ENCODE results near the gene NAALADL2.
"Not testable (repeated sequence)": the region's sequence is repeated elsewhere in the genome, so short reads cannot be mapped to it uniquely, and the experiment has no call there.

Gene NAALADL2

DNA sequence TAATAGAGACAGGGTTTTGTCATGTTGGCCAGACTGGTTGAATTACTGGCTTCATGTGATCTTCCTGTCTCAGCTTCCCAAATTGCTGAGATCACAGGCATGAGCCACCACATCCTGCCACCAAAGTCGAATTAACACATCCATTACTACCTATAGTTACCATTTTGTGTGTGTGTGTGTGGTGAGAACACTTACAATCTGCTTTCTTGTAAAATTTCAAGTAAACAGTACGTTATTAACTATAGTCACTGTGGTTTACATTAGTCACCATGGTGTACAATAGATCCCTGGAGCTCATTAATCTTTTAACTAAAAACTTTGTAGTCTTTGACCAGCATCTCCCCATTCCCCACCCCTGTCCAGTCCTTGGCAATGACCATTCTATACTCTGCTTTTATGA, 270.0 kb downstream of the NAALADL2 start:
- DNase-seq (ENCODE audit: low read depth in 3 of 3, low spot score in 1 of 3): no peak

DNA sequence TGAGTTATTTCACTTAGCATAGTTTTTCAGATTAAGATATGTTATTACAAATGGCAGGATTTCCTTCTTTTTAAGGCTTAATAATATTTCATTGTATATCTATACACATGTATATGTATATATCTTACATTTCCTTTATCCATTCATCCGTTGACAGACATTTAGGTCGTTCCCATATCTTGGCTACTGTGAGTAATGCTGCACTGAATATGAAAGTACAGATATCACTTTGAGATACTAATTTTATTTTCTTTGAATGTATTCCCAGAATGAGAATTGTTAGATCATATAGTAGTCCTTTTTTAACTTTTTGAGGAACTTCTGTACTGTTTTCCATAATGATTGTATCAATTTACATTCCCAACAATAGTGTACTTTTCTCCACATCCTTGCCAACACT, 270.4 kb downstream of the NAALADL2 start:
- no peak for DNase-seq (ENCODE audit: low read depth in 3 of 3, low spot score in 1 of 3)

GRCh38 chr3:175131866-175132265, 272.7 kb downstream of the NAALADL2 start:
- not testable (repeated sequence) for DNase-seq (ENCODE audit: low read depth in 3 of 3, low spot score in 1 of 3)

GRCh38 chr3:175132706-175133105, 273.6 kb downstream of the NAALADL2 start:
- not testable (repeated sequence) for DNase-seq (ENCODE audit: low read depth in 3 of 3, low spot score in 1 of 3)

GRCh38 chr3:175144368-175144767, 285.2 kb downstream of the NAALADL2 start:
- DNase-seq (ENCODE audit: low read depth in 3 of 3, low spot score in 1 of 3): no peak

DNA sequence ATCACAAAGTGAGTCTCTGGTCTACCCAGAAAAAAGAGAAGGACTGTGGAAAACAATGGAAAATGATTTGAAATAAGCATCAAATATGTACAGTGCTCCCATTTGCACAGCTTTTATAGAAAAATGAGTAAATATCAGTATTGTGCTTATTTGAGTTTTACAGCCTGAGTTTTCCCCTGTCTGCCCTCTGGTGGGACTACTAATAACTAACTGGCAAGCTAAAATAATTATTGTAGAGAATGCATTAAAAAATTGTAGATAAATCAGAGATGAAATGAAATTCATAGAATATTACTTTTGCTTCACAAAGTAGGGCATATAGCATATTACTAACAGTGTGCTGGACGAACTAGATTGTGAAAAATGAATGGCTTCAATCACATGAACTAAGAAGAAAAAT, 287.1 kb downstream of the NAALADL2 start:
- no peak for DNase-seq (ENCODE audit: low read depth in 3 of 3, low spot score in 1 of 3)

DNA sequence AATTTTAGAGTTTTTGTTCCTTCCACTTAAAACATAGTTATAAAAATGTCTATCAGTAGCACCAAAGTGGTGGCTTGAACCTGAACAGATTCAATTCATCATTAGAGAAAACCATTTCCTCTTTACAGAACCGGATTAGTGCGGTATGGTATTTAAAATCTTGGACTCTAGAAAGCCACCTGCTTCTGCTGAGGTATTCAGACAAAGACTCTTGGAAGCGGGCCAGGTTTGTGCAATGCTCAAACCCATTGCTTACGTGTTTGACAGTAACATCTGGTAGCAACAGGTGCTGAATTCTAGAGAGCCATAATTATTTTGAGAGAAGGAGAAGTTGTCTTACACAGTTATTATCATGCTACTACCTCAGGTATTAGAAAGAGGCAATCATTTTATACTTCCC, 290.5 kb downstream of the NAALADL2 start:
- DNase-seq (ENCODE audit: low read depth in 3 of 3, low spot score in 1 of 3): no peak

GRCh38 chr3:175150812-175151401, 291.8 kb downstream of the NAALADL2 start:
- DNase-seq (ENCODE audit: low read depth in 3 of 3, low spot score in 1 of 3): no peak

DNA sequence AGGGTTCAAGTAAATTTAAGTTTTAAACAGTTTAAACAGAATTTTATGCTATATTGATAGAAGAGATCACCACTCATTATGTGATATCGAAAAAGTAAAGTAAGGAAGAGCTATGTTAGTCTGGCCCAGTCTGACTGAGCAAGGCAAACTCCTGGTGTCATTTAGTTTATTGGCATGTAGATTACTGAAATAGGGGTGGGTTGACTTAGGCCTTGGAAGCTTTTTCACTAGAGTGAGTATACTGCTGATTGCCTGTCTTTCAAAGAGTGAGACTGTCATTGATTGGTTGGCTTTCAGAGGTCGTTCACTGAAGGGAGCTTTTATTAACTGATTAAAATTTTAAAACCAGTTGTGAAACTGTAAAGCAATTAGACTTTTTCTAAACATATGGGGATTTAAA, 294.5 kb downstream of the NAALADL2 start:
- no peak for DNase-seq (ENCODE audit: low read depth in 3 of 3, low spot score in 1 of 3)

- DNase-seq (ENCODE audit: low read depth in 3 of 3, low spot score in 1 of 3): no peak
These were observed 296.0 kb downstream of the NAALADL2 start for GRCh38 chr3:175155172-175155571.

DNA sequence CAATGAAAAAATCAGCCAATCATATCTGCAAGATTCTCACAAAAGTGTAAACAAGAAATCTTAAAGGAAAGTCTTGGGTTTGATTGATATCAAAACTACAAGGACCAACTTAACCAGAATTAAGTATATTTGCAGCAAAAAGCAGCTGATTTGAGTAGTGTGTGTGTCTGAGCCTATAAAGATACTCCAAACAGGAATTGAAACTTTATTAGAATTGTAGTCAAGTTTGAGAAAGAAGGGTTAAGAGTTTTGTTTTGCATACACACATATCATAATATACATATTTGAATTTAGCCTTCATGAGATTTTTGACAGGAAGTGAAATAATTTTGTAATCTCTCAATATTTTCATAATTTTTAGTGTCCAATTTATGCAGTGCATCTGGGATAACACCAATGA, 300.1 kb downstream of the NAALADL2 start:
- DNase-seq (ENCODE audit: low read depth in 3 of 3, low spot score in 1 of 3): no peak

- no peak for DNase-seq (ENCODE audit: low read depth in 3 of 3, low spot score in 1 of 3)
These were observed 302.2 kb downstream of the NAALADL2 start for GRCh38 chr3:175161291-175161690.

- no peak for DNase-seq (ENCODE audit: low read depth in 3 of 3, low spot score in 1 of 3)
These were observed 304.6 kb downstream of the NAALADL2 start for GRCh38 chr3:175163686-175164085.

- DNase-seq (ENCODE audit: low read depth in 3 of 3, low spot score in 1 of 3): not testable (repeated sequence)
These were observed 314.0 kb downstream of the NAALADL2 start for GRCh38 chr3:175173117-175173516.

DNA sequence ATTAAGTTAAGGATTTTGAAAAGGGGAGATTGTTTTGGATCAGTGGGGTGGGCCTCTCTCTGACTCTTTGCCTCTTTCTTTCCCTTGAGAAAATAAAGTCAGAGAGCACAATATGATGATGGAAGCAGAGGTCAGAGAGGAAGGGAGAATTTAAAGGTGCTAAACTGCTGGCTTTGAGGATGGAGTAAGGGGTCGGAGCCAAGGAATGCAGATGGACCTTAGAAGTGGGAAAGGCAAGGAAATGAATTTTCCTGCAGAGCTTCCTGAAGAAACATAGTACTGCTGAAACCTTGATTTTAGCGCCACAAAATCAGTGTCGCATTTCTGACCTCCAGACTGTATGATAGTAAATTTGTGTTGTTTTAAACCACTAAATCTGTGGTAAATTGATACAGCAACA, 317.4 kb downstream of the NAALADL2 start:
- DNase-seq (ENCODE audit: low read depth in 3 of 3, low spot score in 1 of 3): no peak

DNA sequence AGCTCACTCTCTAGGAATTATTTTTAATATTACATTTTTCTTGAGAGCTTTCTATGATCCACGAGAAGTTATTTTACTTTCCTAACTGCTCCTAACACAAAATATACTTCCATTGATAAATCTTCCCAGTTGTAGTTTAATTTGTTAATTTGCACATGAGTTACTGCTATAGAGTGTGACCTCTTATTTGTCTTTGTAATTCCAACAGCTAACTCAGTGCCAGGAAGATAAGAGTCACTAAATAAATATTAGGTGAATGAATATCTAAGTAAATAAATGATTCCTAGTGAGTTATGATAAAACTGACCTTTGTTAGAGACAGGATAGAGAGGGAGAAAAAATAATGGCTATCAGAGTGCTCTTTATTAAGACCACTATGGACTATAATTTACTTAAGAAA, 319.9 kb downstream of the NAALADL2 start:
- DNase-seq (ENCODE audit: low read depth in 3 of 3, low spot score in 1 of 3): no peak

DNA sequence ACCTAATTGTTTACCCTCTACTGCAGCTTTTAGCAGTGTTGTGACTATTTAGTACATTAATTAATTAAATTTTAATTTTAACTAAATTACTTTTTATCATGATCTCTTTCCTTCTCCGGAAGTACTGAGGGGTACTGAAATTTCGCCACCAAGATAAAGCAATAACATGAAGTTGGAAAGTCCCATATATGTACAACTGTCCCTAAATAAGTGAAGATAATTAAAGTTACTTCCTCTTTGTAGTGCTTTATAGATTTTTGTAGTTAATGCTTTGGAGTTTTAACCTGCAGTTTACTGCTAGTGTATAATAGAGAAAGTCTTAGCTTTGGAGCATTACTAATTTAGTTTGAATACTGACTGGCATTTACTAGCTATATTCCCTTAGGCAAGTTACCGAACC, 325.3 kb downstream of the NAALADL2 start:
- DNase-seq (ENCODE audit: low read depth in 3 of 3, low spot score in 1 of 3): no peak

DNA sequence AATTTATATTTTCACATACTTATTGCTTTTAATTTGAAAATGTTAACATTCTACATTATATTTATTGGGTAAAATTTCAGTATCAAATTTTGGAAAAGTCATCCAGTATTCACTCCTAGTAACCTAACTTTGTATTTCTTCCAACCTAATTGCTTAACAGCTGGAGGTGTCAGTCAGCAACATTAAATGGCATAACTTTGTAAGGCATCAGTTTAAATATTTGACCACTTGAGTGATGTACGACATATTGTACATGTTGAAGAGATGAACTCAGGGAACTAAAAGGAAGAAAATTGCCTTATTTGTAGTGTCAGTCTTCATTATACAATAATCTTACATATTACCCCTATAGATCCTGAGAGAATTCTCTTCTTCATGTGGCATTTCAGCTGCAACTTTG, 326.8 kb downstream of the NAALADL2 start:
- DNase-seq (ENCODE audit: low read depth in 3 of 3, low spot score in 1 of 3): no peak

- DNase-seq (ENCODE audit: low read depth in 3 of 3, low spot score in 1 of 3): no peak
These were observed 327.4 kb downstream of the NAALADL2 start for GRCh38 chr3:175186511-175186910.

DNA sequence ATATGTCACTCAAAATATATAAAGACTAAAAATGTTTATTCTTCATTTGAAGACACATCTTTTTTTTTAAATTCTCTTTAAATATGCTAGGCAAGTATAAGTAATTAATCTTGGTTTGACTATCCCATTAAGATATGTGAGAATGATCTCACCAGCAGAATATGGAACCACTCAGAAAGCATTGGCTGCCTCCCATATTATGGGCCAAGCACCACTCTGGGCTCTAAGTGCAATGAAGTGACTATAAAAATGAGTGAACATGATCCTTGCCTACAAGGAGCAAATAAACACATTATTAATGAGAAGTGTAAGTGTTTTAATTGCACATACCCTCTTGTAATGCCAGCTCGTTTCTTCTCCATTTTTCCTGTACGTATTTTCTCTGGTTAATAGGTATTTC, 328.5 kb downstream of the NAALADL2 start:
- no peak for DNase-seq (ENCODE audit: low read depth in 3 of 3, low spot score in 1 of 3)

DNA sequence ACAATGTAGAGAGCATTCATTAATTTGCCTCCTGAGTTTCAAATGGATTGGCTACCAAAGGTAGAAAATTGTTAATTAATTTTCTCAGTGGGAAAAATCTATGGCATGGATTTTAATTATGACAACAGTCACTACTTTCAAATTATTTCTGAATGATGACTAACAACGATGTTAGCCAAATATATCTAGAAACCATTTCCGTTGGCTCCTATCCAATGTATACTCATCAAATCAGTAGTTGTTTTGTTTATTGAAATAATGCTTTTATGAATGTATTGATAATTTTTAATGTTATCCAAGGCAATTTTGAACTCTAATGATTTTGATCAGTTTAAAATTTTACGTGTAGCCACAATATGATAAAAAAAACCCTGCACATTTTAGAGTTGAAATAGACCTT, 333.4 kb downstream of the NAALADL2 start:
- DNase-seq (ENCODE audit: low read depth in 3 of 3, low spot score in 1 of 3): no peak

GRCh38 chr3:175193815-175194518, 334.8 kb downstream of the NAALADL2 start:
- no peak for DNase-seq (ENCODE audit: low read depth in 3 of 3, low spot score in 1 of 3)

Measured in stimulated activated CD4-positive, alpha-beta T cell treated with anti-CD3 and anti-CD28 coated beads, TNF-alpha, amount 100 ng/mL, for 1 hour (primary cell).